Measurements from ENCODE around the gene FBXL16.

DNA sequence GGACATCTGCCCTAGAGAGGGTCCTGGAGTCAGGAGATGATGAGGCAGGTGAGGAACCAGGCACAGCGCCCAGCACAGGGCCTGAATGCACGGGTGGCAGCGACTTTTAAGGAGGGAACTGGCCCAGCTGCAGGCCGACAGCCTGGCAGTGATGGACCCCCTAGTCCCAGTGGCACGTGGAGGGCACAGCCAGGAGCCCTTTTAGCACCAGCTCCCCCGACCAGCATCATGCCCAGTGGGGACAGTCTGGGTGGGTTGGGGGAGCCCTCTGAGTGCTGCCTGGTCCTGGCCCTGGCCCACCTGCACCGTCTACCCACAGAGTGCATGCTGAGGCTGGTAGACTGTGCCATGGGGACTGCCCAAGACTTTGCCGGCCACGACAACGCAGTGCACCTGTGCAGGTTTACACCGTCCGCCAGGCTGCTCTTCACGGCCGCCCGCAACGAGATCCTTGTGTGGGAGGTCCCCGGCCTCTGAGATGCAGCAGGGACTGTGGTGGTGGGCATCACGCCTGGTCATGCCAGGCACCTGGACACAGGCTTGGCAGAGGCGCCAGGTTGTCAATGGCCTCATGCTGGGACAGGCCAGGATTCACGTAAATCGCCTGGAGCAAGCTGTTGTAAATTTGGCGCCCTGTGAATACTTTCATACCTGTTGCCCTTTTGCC lies 38.4 kb downstream of the FBXL16 start:
- TF ChIP-seq, protein P1, sequence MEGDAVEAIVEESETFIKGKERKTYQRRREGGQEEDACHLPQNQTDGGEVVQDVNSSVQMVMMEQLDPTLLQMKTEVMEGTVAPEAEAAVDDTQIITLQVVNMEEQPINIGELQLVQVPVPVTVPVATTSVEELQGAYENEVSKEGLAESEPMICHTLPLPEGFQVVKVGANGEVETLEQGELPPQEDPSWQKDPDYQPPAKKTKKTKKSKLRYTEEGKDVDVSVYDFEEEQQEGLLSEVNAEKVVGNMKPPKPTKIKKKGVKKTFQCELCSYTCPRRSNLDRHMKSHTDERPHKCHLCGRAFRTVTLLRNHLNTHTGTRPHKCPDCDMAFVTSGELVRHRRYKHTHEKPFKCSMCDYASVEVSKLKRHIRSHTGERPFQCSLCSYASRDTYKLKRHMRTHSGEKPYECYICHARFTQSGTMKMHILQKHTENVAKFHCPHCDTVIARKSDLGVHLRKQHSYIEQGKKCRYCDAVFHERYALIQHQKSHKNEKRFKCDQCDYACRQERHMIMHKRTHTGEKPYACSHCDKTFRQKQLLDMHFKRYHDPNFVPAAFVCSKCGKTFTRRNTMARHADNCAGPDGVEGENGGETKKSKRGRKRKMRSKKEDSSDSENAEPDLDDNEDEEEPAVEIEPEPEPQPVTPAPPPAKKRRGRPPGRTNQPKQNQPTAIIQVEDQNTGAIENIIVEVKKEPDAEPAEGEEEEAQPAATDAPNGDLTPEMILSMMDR (IDR thresholded peaks at IDR 0.05), result no peak
- no peak for TF ChIP-seq POLR2A (IDR thresholded peaks at IDR 0.05)
